Measurements from ENCODE around the gene MMP3.

Gene MMP3

DNA sequence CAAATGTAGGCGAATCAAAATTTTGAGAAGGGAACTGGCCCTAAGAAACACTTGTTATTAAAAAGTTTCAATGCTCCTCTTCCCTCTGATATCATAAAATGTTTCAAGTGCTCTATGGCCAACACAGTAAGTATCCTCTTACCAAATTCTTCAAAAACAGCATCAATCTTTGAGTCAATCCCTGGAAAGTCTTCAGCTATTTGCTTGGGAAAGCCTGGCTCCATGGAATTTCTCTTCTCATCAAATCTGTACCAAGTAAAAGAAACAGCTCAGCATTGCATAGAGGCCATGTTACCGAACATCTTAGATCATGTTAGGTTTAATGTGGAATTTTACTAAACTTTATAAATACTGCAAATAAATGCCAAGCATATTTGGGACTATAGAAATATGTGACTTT is 6.3 kb downstream of the MMP3 start:
- ChIA-PET CTCF (no interaction called here), POLR2A (ENCODE audit: low non-redundant PET) (no interaction called here)
- H3K27ac ChIP-seq = no peak overlapping the region
- no peak for TF ChIP-seq CTCF (conservative IDR thresholded peaks at IDR 0.05; ENCODE audit: low read depth)
- no peak for DNase-seq (ENCODE audit: low spot score)

DNA sequence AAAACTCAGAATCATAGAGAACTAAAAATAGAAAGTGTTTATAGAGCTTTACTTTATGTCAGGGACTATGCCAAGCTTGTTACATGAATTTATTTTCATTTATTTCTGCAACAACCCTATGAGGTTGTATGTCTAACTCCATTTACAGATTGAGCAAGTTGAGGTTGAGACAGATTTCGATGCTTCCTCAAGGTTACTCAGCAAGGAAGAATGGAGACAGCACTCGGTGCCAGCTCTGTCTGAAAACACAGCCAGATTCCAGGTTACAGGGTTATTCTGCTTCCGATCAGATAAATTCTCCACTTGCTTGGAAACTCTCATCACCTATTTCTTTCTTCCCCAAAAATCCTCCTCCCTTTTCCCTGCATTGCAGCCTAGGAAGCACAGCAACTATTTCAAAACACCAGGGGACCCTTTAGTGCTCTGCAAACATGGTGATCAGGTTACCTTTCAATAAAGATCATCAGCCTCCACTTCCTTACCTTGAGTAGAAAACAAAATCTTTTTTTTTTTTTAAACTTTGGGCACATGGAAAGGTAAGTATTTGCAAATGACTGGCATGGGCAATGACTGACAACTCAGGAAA is 7.0 kb downstream of the MMP3 start:
- H3K27ac ChIP-seq = no peak overlapping the region
- TF ChIP-seq CTCF (conservative IDR thresholded peaks at IDR 0.05; ENCODE audit: low read depth) = no peak
- CTCF ChIA-PET = interaction anchor here (0.6 to 0.7 kb wide), 3 partner anchors 10 to 78 kb away, joined by 3 to 6 read pairs (median 4); no protein-coding TSS in a partner anchor
- DNase-seq (ENCODE audit: low spot score) = no peak
- POLR2A ChIA-PET (ENCODE audit: low non-redundant PET) = no interaction called here

GRCh38 chr11:102833731-102834130 is 9.7 kb downstream of the MMP3 start:
- no peak for TF ChIP-seq CTCF (conservative IDR thresholded peaks at IDR 0.05; ENCODE audit: low read depth)
- no peak for DNase-seq (ENCODE audit: low spot score)
- ChIA-PET POLR2A (ENCODE audit: low non-redundant PET) (no interaction called here), CTCF (interaction anchor here (0.7 kb wide), 1 partner anchor 71 kb away, joined by 3 read pairs; no protein-coding TSS in a partner anchor)
- no peak overlapping the region for H3K27ac ChIP-seq

DNA sequence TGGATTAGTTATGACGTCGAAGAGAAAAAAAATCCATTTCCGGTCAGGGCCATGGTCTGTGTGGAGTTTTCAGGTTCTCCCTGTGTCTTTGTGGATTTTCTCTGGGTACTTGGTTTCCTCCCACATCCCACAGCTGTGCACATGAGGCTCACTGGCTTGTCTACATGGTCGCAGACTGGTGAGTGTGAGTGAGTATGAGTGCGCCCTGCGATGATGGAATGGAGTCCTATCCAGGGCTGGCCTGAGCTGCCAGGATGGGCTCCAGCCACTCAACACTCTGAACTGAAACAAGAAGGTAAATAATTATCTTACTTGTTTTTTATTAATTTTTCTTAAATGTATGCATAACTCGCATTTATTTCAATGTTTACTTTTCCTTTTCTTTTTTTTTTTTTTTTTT is 10.8 kb downstream of the MMP3 start:
- DNase-seq (ENCODE audit: low spot score) = no peak
- POLR2A ChIA-PET (ENCODE audit: low non-redundant PET) = no interaction called here
- H3K27ac ChIP-seq = no peak overlapping the region
- no peak for TF ChIP-seq CTCF (conservative IDR thresholded peaks at IDR 0.05; ENCODE audit: low read depth)
- CTCF ChIA-PET = interaction anchor here (0.8 kb wide), 1 partner anchor 491 kb away, joined by 3 read pairs; no protein-coding TSS in a partner anchor

DNA sequence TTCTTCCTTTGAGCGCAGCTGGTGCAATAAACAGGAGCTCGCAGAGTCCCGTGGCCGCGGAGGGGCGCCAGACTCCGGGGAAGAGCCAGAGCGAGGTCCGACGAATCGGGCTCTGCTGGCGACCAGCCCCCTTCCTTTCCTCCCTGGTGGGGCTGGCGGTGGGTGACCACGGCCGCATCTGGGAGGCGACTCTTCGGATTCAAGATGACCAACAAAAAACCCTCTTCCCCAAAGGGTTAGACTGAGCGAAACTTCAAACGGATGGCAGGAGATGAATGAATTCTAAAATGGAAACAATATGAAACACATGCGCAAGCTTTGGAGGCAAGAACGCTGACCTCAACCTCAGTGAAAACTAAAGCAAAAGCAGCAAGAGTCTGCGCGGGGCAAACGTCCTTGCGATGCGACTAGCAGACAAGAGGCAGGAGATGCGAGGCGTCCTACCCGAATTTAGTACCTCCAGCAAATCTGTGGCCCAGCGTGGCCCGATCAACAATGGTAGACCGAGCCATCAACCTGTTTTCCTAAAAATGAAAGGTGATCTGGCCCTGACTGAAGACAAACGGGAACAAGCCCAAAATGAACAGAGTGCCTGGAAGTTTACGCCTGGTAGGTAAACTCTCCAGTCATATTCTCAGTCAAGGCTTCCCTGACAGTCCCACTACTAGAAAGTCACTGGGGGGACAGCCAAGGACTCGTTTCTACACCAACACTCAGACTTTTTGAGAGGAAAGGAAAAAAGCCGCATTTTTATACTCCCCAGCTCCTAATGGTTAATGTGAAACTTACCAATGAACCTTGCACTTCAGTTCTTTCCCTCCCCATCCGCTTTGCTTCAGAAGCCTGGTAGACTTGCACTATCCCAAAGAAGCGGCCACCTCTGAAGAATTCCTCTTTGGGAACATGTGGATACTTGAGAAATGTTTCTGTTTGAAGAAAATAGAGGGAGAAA is 11.6 kb downstream of the MMP3 start:
- H3K27ac ChIP-seq = no peak overlapping the region
- CTCF ChIA-PET = interaction anchor here (0.6 to 1.2 kb wide), 4 partner anchors 34 to 490 kb away, joined by 3 read pairs; partner anchors contain the start of gene MMP1
- no peak for DNase-seq (ENCODE audit: low spot score)
- peak; percentile 41 for TF ChIP-seq CTCF (conservative IDR thresholded peaks at IDR 0.05; ENCODE audit: low read depth)
- POLR2A ChIA-PET (ENCODE audit: low non-redundant PET) = no interaction called here

DNA sequence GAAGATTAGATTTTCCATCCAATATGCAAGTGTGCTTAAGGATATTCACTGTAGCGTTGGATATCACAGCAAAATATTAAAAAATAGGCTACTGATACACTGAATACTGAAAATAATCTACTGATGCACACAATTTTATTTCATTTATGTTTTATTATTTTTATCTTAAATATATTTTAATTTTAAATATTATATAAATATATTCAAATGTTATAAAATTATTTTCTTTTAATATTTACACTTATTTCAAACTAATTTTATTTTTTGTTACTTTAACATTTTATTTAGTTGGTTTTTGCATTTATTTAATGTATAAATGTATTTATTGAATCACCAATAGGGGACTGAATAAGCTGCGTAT is 12.3 kb downstream of the MMP3 start:
- no peak for TF ChIP-seq CTCF (conservative IDR thresholded peaks at IDR 0.05; ENCODE audit: low read depth)
- POLR2A ChIA-PET (ENCODE audit: low non-redundant PET) = no interaction called here
- no peak overlapping the region for H3K27ac ChIP-seq
- no peak for DNase-seq (ENCODE audit: low spot score)
- CTCF ChIA-PET = interaction anchor here (0.6 to 1.2 kb wide), 3 partner anchors 33 to 112 kb away, joined by 3 read pairs; partner anchors contain the start of gene MMP1
